ENCODE results near the gene PHTF1.

DNA sequence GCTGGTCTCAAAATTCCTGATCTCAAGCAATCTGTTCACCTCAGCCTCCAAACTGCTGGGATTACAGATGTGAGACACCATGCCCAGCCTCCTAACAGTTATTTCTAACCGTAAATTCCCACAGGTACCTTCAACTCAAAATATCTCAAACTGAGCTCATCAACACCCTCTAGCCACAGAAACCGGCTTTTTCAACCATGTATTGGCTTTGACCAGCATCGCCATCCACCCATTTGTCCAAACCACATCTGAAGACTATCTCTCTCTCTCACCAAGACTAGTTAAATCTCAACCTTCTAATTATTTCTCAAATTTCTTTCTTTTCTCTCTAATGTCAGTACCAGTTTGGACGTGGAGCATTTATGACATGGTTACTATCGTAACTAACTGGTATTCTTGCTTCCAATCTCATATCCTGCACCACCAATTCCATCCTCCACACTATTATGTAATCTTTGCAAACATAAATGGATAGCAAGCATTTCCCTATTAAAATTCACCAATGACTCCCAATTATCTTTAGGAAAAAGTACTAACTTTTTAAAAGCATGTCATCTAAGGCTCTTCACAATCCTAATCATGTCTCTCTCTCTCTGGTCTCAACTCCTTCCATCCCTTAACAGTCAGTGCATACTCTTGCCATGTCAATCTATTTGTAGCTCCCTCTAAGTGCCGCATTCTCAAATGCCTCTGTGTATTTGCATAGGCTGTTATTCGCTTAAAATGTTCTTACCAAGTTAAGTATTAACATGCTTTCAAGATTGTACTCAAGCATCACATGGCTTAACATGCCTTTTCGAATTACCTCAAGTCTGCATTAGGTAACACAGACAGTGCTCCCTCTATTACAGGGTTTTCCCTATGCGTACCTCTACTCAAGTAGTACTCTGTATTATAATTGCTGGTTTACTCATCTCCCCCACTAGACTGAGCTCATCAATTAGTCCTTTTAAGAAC lies 34.9 kb upstream of the PHTF1 start:
- TF ChIP-seq, protein P1, sequence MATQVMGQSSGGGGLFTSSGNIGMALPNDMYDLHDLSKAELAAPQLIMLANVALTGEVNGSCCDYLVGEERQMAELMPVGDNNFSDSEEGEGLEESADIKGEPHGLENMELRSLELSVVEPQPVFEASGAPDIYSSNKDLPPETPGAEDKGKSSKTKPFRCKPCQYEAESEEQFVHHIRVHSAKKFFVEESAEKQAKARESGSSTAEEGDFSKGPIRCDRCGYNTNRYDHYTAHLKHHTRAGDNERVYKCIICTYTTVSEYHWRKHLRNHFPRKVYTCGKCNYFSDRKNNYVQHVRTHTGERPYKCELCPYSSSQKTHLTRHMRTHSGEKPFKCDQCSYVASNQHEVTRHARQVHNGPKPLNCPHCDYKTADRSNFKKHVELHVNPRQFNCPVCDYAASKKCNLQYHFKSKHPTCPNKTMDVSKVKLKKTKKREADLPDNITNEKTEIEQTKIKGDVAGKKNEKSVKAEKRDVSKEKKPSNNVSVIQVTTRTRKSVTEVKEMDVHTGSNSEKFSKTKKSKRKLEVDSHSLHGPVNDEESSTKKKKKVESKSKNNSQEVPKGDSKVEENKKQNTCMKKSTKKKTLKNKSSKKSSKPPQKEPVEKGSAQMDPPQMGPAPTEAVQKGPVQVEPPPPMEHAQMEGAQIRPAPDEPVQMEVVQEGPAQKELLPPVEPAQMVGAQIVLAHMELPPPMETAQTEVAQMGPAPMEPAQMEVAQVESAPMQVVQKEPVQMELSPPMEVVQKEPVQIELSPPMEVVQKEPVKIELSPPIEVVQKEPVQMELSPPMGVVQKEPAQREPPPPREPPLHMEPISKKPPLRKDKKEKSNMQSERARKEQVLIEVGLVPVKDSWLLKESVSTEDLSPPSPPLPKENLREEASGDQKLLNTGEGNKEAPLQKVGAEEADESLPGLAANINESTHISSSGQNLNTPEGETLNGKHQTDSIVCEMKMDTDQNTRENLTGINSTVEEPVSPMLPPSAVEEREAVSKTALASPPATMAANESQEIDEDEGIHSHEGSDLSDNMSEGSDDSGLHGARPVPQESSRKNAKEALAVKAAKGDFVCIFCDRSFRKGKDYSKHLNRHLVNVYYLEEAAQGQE (IDR thresholded peaks at IDR 0.05; ENCODE audit: low read depth), result no peak
- no peak for TF ChIP-seq EGR1 (IDR thresholded peaks at IDR 0.05)
- TF ChIP-seq YY1 (IDR thresholded peaks at IDR 0.05; ENCODE audit: low read depth), result no peak
